ENCODE results near the gene IL36B. TPM values are rescaled to one million over a fixed set of nuclear protein-coding genes. Genes with fewer than 3 reads are reported as not detected.

Gene IL36B
- total RNA-seq, 1 donor from 2014 or later, result not detected

GRCh38 chr2:113005030-113005509, 47.6 kb downstream of the IL36B start, which contains the start of gene IL36A:
IL36A (plus strand) TSS chr2:113005459; CDS start chr2:113005872, 413 bp downstream.
- no peak for DNase-seq

- no peak for DNase-seq
Measured at GRCh38 chr2:113002677-113003076, 50.0 kb downstream of the IL36B start.

- no peak for DNase-seq
Measured at GRCh38 chr2:113000436-113000835, 52.2 kb downstream of the IL36B start.

GRCh38 chr2:112997151-112997550, 55.5 kb downstream of the IL36B start:
- no peak for DNase-seq

GRCh38 chr2:112996635-112997034, 56.0 kb downstream of the IL36B start:
- no peak for DNase-seq

- no peak for DNase-seq
Measured at GRCh38 chr2:112995346-112995920, 57.2 kb downstream of the IL36B start.

GRCh38 chr2:112994648-112995047, 58.0 kb downstream of the IL36B start:
- DNase-seq, result no peak

GRCh38 chr2:112993831-112994230, 58.8 kb downstream of the IL36B start:
- DNase-seq, result no peak

- no peak for DNase-seq
Measured at GRCh38 chr2:112989611-112990010, 63.1 kb downstream of the IL36B start.

- DNase-seq, result no peak
Measured at GRCh38 chr2:112985090-112985489, 67.6 kb downstream of the IL36B start.

- no peak for DNase-seq
Measured at GRCh38 chr2:112980537-112980936, 72.1 kb downstream of the IL36B start.

- no peak for DNase-seq
Measured at GRCh38 chr2:112979731-112980130, 72.9 kb downstream of the IL36B start.

- DNase-seq, result no peak
Measured at GRCh38 chr2:112977559-112978056, 75.1 kb downstream of the IL36B start, which contains the start of gene IL36G. IL36G (plus strand) TSS chr2:112978006; CDS start chr2:112978639, 633 bp downstream.

Small RNA genes lying within 50 kb of the gene (small RNA-seq; reads per million reads assigned to genes)
- gene HMGN2P23 (not detected), gene RNU6-1180P (not detected)

Other genes starting within 250 kb of the IL36B start
- 0.78 TPM for gene IL1B, start 216.1 kb downstream of the IL36B start, total RNA-seq
- gene IL37, start 141.7 kb downstream of the IL36B start, total RNA-seq, result not detected
- gene IL36G, start 74.9 kb downstream of the IL36B start, total RNA-seq, result not detected
- gene IL36A, start 47.4 kb downstream of the IL36B start, total RNA-seq, result not detected
- gene IL36RN, start 6.3 kb upstream of the IL36B start, total RNA-seq, result not detected
- gene IL1F10, start 15.1 kb upstream of the IL36B start, total RNA-seq, result not detected
- not detected for gene IL1RN, start 74.7 kb upstream of the IL36B start, total RNA-seq
- 4.2 TPM for gene PSD4, start 121.1 kb upstream of the IL36B start, total RNA-seq
- not detected for gene PAX8, start 226.1 kb upstream of the IL36B start, total RNA-seq